HepG2 (cell line): Measurements from ENCODE around the gene VKORC1. TPM values are rescaled to one million over a fixed set of nuclear protein-coding genes. Genes with fewer than 3 reads are reported as not detected.
A peak's percentile ranks its signal among the peaks of the same experiment; 100 is the strongest.

Experiments
- FOXA1 ChIP-seq, 2 experiments: fragments of 450-650 bp in 1 of 2; sonication (generic) in 1 of 2; formaldehyde crosslinking in 1 of 2; IDR thresholded peaks; 2 replicates each; pipeline versions ENCODE4 v1.4.0 to v1.6.1; 2016 to 2020; ENCODE audit warnings: missing genetic modification reagents in 1 of 2
- GFI1 ChIP-seq: sonication (generic); formaldehyde crosslinking; IDR thresholded peaks from 2 replicates; pipeline ENCODE4 v1.5.0; 2020; ENCODE audit warnings: missing genetic modification reagents, mild to moderate bottlenecking, borderline replicate concordance
- HES4 ChIP-seq: sonication (generic); formaldehyde crosslinking; IDR thresholded peaks from 2 replicates; pipeline ENCODE4 v1.9.0; 2021; ENCODE audit warnings: mild to moderate bottlenecking, missing genetic modification reagents, borderline replicate concordance
- NR2C2 ChIP-seq: sonication (generic); formaldehyde crosslinking; IDR thresholded peaks from 2 replicates; pipeline ENCODE4 v1.4.0; 2020; ENCODE audit warnings: missing genetic modification reagents, mild to moderate bottlenecking, moderate library complexity, borderline replicate concordance
- PHF8 ChIP-seq: sonication (generic); formaldehyde crosslinking; IDR thresholded peaks from 2 replicates; pipeline ENCODE4 v1.5.0; 2020; ENCODE audit warnings: missing genetic modification reagents
- SMC3 ChIP-seq: IDR thresholded peaks from 2 replicates; pipeline ENCODE4 v1.6.1; 2011; ENCODE audit warnings: low read length, improper control_type of control experiment
- YEATS2 ChIP-seq: sonication (generic); formaldehyde crosslinking; IDR thresholded peaks from 2 replicates; pipeline ENCODE4 v1.4.0; 2020; ENCODE audit warnings: missing genetic modification reagents, borderline replicate concordance
- ZBTB7B ChIP-seq: sonication (generic); formaldehyde crosslinking; IDR thresholded peaks from 2 replicates; pipeline ENCODE4 v1.4.0; 2020; ENCODE audit warnings: missing genetic modification reagents
- ZFP90 ChIP-seq: sonication (generic); formaldehyde crosslinking; IDR thresholded peaks from 2 replicates; pipeline ENCODE4 v1.8.0; 2022; ENCODE audit warnings: missing genetic modification reagents, mild to moderate bottlenecking, inconsistent platforms, borderline replicate concordance
- ZNF121 ChIP-seq: sonication (generic); formaldehyde crosslinking; IDR thresholded peaks from 2 replicates; pipeline ENCODE4 v1.5.0; 2020; ENCODE audit warnings: mild to moderate bottlenecking, missing genetic modification reagents
- ZNF230 ChIP-seq: sonication (generic); formaldehyde crosslinking; IDR thresholded peaks from 2 replicates; pipeline ENCODE4 v1.4.0; 2020; ENCODE audit warnings: mild to moderate bottlenecking, missing genetic modification reagents
- ZNF552 ChIP-seq: sonication (generic); formaldehyde crosslinking; IDR thresholded peaks from 2 replicates; pipeline ENCODE4 v1.9.0; 2022; ENCODE audit warnings: missing genetic modification reagents, mild to moderate bottlenecking, borderline replicate concordance
- ZNF567 ChIP-seq: sonication (generic); formaldehyde crosslinking; IDR thresholded peaks from 2 replicates; pipeline ENCODE4 v1.8.1; 2023; ENCODE audit warnings: mild to moderate bottlenecking, missing genetic modification reagents, borderline replicate concordance
- ZNF724P ChIP-seq: sonication (generic); formaldehyde crosslinking; IDR thresholded peaks from 2 replicates; pipeline ENCODE4 v1.8.0; 2022; ENCODE audit warnings: missing genetic modification reagents, borderline replicate concordance
- polyA plus RNA-seq, 8 experiments: library from polyadenylated mRNA; depleted of rRNA in 3 of 8; stranded (reverse) in 7 of 8; unstranded in 1 of 8; fragments of >200 nt; fragmentation: Illumina TruSeq in 4 of 8; extraction: Trizol in 4 of 8; gene quantifications; 2 replicates each; pipeline versions ENCODE4 v1.2.1 to v1.2.3, GENCODE V29; 2011 to 2016; ENCODE audit warnings: low read depth in 4 of 8, missing spikeins in 1 of 8, mixed read lengths in 1 of 8; ENCODE audit not compliant: insufficient read depth in 1 of 8
- total RNA-seq, 5 experiments: library from RNA; depleted of rRNA; stranded (reverse); fragments of >200 nt; fragmentation: Illumina TruSeq; extraction: Trizol; gene quantifications; 2 replicates each; pipeline ENCODE4 v1.2.3, GENCODE V29; 2016; ENCODE audit warnings: low read depth in 1 of 5
- TF ChIP-seq, protein P1 (sequence below): sonication (generic); formaldehyde crosslinking; IDR thresholded peaks from 2 replicates; pipeline ENCODE4 v1.9.0; 2021; ENCODE audit warnings: mild to moderate bottlenecking, missing genetic modification reagents
- TF ChIP-seq, protein P2 (sequence below): IDR thresholded peaks from 2 replicates; pipeline ENCODE4 v1.6.1; 2016; ENCODE audit warnings: mild to moderate bottlenecking
- TF ChIP-seq, protein P3 (sequence below): sonication (generic); formaldehyde crosslinking; IDR thresholded peaks from 2 replicates; pipeline ENCODE4 v1.4.0; 2020; ENCODE audit warnings: missing genetic modification reagents

VKORC1 gene
- total and polyA plus RNA-seq, 2 of the 13 experiments (the other 11 are each of a cell fraction or from before 2014, with no cell fraction given), result 141 to 615 TPM

DNA sequence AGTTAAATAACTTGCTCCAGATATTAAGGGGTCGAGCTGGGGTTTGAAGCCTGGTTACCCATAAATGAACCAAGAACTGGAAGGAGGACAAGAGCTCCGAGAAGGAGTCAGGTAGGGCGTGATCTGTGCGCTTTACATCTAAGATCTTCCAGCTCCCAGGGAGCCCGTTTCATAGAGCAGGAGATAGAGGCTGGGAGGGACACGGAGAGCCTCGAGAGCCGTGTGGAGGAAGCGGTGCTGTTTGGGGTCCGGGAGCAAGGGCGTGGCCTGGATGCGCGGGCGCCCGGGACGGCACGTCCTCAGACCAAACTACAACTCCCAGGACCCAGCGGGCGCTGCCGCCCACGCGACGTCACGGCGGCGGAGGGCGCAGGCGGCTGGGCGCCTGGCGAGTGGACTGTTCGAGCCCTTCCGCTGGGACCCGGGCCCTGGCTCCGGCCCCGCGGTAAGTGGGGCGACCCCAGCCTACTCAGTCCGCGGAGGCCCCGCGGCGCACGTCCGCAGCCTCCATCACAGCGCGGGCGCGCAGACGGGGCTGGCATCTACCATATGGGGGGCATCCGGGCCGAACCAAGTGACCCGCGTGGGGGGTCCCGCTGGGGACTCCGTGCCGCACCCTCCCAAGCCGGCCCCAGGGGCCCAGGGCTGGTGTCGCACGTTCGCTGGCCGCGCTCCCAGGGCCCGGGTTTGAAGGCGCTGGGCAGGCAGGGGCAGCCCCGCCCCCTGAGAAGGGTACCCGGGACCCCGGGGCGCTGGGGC lies 13.6 kb upstream of the VKORC1 start, which contains the start of gene BCKDK (continued):
- TF ChIP-seq HES4 (CRISPR knock-in tag) (peak; percentile 92; the same call in 1 of the 2 replicates), ZNF230 (CRISPR knock-in tag) (peak; percentile 25; the same call in 1 of the 2 replicates), ZNF724P (CRISPR knock-in tag) (peak; percentile 25; the same call in 1 of the 2 replicates), YEATS2 (CRISPR knock-in tag) (peak; percentile 69; the same call in 1 of the 2 replicates), ZFP90 (CRISPR knock-in tag) (no peak; the same call in 1 of the 2 replicates), ZNF121 (0 out of 2 replicates have a peak, but pooled peaks have one; percentile 56), GFI1 (peak; percentile 55; the same call in 1 of the 2 replicates), SMC3 (no peak), PHF8 (CRISPR knock-in tag) (peak; percentile 90), ZBTB7B (CRISPR knock-in tag) (peak; percentile 69), NR2C2 (peak; percentile 92), FOXA1 (IDR thresholded peaks at IDR 0.05) (no peak), FOXA1 (CRISPR knock-in tag; IDR thresholded peaks at IDR 0.05) (no peak), ZNF552 (0 out of 2 replicates have a peak, but pooled peaks have one; percentile 51), ZNF567 (0 out of 2 replicates have a peak, but pooled peaks have one; percentile 18)
- TF ChIP-seq, protein P1, sequence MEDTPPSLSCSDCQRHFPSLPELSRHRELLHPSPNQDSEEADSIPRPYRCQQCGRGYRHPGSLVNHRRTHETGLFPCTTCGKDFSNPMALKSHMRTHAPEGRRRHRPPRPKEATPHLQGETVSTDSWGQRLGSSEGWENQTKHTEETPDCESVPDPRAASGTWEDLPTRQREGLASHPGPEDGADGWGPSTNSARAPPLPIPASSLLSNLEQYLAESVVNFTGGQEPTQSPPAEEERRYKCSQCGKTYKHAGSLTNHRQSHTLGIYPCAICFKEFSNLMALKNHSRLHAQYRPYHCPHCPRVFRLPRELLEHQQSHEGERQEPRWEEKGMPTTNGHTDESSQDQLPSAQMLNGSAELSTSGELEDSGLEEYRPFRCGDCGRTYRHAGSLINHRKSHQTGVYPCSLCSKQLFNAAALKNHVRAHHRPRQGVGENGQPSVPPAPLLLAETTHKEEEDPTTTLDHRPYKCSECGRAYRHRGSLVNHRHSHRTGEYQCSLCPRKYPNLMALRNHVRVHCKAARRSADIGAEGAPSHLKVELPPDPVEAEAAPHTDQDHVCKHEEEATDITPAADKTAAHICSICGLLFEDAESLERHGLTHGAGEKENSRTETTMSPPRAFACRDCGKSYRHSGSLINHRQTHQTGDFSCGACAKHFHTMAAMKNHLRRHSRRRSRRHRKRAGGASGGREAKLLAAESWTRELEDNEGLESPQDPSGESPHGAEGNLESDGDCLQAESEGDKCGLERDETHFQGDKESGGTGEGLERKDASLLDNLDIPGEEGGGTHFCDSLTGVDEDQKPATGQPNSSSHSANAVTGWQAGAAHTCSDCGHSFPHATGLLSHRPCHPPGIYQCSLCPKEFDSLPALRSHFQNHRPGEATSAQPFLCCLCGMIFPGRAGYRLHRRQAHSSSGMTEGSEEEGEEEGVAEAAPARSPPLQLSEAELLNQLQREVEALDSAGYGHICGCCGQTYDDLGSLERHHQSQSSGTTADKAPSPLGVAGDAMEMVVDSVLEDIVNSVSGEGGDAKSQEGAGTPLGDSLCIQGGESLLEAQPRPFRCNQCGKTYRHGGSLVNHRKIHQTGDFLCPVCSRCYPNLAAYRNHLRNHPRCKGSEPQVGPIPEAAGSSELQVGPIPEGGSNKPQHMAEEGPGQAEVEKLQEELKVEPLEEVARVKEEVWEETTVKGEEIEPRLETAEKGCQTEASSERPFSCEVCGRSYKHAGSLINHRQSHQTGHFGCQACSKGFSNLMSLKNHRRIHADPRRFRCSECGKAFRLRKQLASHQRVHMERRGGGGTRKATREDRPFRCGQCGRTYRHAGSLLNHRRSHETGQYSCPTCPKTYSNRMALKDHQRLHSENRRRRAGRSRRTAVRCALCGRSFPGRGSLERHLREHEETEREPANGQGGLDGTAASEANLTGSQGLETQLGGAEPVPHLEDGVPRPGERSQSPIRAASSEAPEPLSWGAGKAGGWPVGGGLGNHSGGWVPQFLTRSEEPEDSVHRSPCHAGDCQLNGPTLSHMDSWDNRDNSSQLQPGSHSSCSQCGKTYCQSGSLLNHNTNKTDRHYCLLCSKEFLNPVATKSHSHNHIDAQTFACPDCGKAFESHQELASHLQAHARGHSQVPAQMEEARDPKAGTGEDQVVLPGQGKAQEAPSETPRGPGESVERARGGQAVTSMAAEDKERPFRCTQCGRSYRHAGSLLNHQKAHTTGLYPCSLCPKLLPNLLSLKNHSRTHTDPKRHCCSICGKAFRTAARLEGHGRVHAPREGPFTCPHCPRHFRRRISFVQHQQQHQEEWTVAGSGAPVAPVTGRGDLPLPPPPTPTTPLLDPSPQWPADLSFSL (CRISPR knock-in tag), result no peak
- TF ChIP-seq, protein P2, sequence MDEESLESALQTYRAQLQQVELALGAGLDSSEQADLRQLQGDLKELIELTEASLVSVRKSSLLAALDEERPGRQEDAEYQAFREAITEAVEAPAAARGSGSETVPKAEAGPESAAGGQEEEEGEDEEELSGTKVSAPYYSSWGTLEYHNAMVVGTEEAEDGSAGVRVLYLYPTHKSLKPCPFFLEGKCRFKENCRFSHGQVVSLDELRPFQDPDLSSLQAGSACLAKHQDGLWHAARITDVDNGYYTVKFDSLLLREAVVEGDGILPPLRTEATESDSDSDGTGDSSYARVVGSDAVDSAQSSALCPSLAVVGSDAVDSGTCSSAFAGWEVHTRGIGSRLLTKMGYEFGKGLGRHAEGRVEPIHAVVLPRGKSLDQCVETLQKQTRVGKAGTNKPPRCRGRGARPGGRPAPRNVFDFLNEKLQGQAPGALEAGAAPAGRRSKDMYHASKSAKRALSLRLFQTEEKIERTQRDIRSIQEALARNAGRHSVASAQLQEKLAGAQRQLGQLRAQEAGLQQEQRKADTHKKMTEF (CRISPR knock-in tag), result peak; percentile 83; the same call in 1 of the 2 replicates
- TF ChIP-seq, protein P3, sequence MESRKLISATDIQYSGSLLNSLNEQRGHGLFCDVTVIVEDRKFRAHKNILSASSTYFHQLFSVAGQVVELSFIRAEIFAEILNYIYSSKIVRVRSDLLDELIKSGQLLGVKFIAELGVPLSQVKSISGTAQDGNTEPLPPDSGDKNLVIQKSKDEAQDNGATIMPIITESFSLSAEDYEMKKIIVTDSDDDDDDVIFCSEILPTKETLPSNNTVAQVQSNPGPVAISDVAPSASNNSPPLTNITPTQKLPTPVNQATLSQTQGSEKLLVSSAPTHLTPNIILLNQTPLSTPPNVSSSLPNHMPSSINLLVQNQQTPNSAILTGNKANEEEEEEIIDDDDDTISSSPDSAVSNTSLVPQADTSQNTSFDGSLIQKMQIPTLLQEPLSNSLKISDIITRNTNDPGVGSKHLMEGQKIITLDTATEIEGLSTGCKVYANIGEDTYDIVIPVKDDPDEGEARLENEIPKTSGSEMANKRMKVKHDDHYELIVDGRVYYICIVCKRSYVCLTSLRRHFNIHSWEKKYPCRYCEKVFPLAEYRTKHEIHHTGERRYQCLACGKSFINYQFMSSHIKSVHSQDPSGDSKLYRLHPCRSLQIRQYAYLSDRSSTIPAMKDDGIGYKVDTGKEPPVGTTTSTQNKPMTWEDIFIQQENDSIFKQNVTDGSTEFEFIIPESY, result no peak; the same call in 1 of the 2 replicates
